ENCODE results near the gene ANKH.
"Not testable (repeated sequence)": the region's sequence is repeated elsewhere in the genome, so short reads cannot be mapped to it uniquely, and the experiment has no call there.

Gene ANKH

DNA sequence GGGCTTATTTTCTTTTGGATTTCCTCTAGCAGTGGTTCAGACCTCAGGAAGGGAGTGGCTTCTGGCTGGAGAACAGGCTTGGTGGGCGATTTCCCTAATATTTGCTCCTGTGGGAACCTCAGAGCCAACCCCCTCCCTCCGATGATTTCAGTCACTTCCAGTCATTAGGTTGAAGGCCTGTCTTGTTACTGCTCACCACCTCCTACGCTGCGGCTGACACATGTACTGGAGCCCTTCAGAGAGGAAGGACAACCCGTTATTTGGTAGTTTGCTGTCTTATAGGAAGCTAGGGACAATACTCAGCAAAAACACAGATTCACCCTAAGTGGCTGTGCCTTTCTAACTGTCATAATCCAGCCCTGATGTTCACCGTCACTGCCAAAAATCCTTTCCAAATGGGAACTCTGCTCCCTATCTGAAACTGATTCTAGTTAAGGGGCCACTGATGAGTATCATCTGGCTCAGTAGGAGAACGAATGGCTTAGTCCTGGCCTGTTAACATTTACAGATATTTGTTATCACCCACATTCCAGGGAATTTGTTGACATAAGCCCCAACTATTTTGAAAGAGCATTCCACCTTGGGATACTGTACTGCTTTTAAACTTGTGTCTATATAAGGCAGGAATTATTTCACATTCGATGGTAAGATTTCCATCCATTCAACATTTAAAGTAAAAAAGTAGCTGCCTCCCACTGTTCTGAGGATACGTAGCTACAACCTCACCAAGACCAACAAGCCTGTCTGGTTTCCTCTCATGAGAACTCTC, 29.3 kb upstream of the ANKH start:
- Histone ChIP-seq H3K4me1 (ENCODE audit: insufficient read depth, low read length) (no peaks in the 10 kb centered on the region; the same call in 1 of the 2 replicates), H3K9me3 (ENCODE audit: control insufficient read depth, insufficient read depth, low read length) (no peaks in the 10 kb centered on the region), H3K9ac (ENCODE audit: low read depth, low read length) (no peak overlapping the region), H3K36me3 (ENCODE audit: insufficient read depth, low read length) (no peaks in the 10 kb centered on the region)

DNA sequence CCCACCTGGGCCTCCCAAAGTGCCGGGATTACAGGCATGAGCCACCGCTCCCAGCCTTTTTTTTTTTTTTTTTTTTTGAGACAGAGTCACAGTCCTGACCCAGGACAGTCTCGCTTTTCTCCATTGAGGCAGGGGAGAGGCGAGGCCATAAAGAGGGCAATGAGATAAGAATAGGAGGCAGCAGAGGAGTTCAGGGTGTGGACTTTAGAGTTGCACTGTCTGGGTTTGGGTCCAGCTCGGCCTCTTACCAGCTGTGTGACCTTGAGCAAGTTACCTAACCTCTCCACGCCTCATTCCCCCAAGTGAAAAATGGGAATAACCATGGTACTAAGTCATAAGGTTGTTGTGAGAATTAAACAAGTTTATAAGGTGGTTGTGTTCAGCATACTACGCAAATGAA, 24.6 kb upstream of the ANKH start:
- no peaks in the 10 kb centered on the region for H3K36me3 ChIP-seq (ENCODE audit: insufficient read depth, low read length)
- no peak overlapping the region for H3K9ac ChIP-seq (ENCODE audit: low read depth, low read length)
- no peaks in the 10 kb centered on the region; the same call in 1 of the 2 replicates for H3K4me1 ChIP-seq (ENCODE audit: insufficient read depth, low read length)
- H3K9me3 ChIP-seq (ENCODE audit: control insufficient read depth, insufficient read depth, low read length): no peaks in the 10 kb centered on the region

DNA sequence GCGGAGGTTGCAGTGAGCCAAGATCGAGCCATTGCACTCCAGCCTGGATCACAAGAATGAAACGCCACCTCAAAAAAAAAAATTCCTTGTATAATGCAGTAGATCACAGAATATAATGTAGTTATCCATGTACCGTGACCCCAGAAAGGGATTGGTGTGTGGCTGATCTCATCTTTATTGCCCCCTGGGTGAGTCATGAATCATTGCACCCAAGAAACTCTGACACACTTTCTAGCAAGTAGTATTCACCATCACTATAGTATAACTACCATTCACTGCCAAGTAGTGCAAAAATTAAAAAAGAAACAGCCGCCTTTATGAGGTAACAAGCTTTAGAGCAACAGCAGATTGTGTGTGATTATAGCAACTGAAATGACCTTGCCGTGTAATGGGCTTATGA, 23.7 kb upstream of the ANKH start:
- Histone ChIP-seq H3K9ac (ENCODE audit: low read depth, low read length) (no peak overlapping the region), H3K36me3 (ENCODE audit: insufficient read depth, low read length) (no peaks in the 10 kb centered on the region), H3K9me3 (ENCODE audit: control insufficient read depth, insufficient read depth, low read length) (no peaks in the 10 kb centered on the region), H3K4me1 (ENCODE audit: insufficient read depth, low read length) (no peaks in the 10 kb centered on the region)

DNA sequence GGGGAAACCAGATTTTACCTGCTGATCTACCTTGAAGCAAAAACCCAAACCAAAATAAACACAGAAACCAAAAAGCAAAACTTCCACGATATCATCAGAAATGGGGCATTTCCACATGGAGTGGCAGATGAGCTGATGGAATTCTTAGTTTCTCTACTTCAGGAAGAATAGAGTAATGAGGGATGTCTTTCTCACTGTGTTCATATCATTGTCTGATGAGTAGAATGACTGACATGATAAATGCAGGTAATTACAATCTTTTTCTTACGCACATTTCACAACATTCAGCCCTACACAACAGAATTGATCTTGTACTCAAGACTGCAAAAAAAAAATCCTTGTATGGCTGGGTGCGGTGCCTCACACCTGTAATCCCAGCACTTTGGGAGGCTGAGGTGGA, 23.2 kb upstream of the ANKH start:
- H3K9ac ChIP-seq (ENCODE audit: low read depth, low read length): no peak overlapping the region
- no peaks in the 10 kb centered on the region for H3K36me3 ChIP-seq (ENCODE audit: insufficient read depth, low read length)
- H3K4me1 ChIP-seq (ENCODE audit: insufficient read depth, low read length): no peaks in the 10 kb centered on the region
- no peaks in the 10 kb centered on the region for H3K9me3 ChIP-seq (ENCODE audit: control insufficient read depth, insufficient read depth, low read length)

DNA sequence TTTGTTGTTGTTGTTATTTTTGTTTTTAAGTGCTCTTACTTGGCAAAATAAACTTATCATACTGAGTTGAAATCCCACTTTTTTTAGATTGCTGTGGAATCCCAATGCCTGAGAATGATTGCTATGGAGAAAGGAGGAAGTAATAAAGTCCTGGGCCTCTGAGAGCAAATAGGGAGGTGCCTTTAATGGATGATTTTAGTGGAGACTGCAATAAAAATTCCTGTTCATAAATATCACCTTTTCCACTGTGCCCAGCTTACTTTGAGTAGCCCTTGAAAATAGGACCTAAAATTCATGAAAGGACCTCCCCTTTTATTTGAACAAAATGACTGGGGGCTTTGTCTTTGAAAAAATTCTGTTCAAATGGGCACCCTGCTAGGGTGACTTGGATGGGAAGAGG, 21.8 kb upstream of the ANKH start:
- no peaks in the 10 kb centered on the region for H3K9me3 ChIP-seq (ENCODE audit: control insufficient read depth, insufficient read depth, low read length)
- no peaks in the 10 kb centered on the region for H3K36me3 ChIP-seq (ENCODE audit: insufficient read depth, low read length)
- H3K9ac ChIP-seq (ENCODE audit: low read depth, low read length): no peak overlapping the region
- H3K4me1 ChIP-seq (ENCODE audit: insufficient read depth, low read length): no peaks in the 10 kb centered on the region

DNA sequence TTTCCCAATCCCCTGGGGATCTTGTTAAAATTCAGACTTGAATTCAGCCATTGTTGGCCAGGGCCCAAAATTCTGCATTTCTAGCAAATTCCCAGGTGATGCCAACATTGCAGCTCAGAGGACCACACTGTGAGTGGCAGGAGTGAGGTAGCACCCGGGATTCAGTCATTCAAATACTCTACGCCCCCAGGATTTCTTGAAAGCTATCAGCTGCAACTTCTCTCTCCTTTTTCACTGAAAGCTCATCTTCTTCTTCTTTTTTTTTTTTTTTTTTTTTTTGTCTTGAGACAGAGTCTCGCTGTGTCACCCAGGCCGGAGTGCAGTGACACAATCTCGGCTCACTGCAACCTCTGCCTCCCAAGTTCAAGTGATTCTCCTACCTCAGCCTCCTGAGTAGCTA, 19.3 kb upstream of the ANKH start:
- H3K36me3 ChIP-seq (ENCODE audit: insufficient read depth, low read length): no peaks in the 10 kb centered on the region
- no peak overlapping the region for H3K9ac ChIP-seq (ENCODE audit: low read depth, low read length)
- H3K4me1 ChIP-seq (ENCODE audit: insufficient read depth, low read length): no peaks in the 10 kb centered on the region
- H3K9me3 ChIP-seq (ENCODE audit: control insufficient read depth, insufficient read depth, low read length): no peaks in the 10 kb centered on the region

DNA sequence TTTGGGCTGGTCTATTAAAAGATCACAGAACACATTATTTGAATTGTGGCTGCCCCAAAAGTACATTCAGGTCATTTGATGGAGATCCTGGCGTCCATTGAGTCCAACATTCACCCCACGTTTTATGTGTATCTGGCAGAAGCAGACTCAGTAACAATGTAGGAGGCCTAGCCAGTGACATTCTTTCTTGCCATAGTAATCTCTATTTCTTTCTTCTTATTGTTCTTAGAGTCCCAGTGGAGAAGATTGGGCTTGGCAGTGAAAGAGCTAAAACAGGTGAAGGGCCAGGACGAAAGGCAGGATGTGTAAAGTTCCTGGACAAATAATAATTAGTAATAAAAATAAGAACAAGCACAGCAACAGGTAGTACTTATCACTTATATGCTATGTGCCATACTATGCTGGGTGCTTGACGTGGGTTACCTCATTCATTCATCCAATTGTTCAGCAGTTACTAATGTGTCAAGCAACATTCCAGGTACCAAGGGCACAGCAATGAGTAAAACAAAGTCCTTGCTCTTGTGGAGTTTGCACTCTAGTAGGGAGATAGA, 12.6 kb upstream of the ANKH start:
- H3K9me3 ChIP-seq (ENCODE audit: control insufficient read depth, insufficient read depth, low read length): no peaks in the 10 kb centered on the region
- H3K4me1 ChIP-seq (ENCODE audit: insufficient read depth, low read length): no peaks in the 10 kb centered on the region
- no peaks in the 10 kb centered on the region for H3K36me3 ChIP-seq (ENCODE audit: insufficient read depth, low read length)
- no peak overlapping the region for H3K9ac ChIP-seq (ENCODE audit: low read depth, low read length)

DNA sequence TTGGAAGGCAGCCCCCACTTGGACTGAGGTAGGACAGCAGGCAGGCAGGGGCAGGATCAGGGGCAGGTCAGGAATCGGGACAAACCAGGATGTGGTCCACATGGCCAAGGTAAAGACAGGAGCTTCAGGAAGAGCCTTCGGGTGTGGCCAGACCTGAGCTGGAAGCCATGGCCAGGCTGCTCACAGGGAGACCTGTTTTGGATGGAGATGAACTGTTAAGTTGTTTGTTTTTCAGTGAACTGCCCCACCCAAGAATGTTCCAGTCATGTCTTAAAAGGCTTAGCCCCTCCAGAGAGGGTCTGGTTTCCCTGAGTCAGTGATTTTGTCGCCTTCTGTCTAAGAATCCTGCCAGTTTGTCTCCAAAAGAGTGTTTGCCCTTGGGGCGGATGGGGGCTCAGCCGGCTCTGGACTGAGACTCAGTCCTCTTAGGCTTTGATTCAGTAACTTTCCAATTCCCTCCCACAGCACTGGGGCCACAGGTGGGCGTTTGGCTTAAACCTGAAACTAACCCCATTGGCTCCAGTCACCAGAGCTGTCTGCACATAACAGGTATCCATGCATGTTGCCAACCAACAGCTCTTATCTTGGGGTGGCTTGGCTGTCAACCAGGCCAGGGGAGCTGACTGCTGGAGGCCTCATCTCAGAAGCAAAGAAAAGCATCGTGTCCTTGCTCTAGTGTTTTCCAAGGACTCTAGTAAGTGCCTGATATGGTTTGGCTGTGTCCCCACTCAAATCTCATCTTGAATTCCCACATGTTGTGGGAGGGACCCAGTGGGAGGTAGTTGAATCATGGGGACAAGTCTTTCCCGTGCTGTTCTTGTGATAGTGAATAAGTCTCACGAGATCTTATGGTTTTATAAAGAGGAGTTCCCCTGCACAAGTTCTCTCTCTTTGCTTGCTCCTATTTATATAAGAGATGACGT, 11.3 kb upstream of the ANKH start:
- no peaks in the 10 kb centered on the region for H3K36me3 ChIP-seq (ENCODE audit: insufficient read depth, low read length)
- no peaks in the 10 kb centered on the region for H3K4me1 ChIP-seq (ENCODE audit: insufficient read depth, low read length)
- no peak overlapping the region for H3K9ac ChIP-seq (ENCODE audit: low read depth, low read length)
- H3K9me3 ChIP-seq (ENCODE audit: control insufficient read depth, insufficient read depth, low read length): no peaks in the 10 kb centered on the region

DNA sequence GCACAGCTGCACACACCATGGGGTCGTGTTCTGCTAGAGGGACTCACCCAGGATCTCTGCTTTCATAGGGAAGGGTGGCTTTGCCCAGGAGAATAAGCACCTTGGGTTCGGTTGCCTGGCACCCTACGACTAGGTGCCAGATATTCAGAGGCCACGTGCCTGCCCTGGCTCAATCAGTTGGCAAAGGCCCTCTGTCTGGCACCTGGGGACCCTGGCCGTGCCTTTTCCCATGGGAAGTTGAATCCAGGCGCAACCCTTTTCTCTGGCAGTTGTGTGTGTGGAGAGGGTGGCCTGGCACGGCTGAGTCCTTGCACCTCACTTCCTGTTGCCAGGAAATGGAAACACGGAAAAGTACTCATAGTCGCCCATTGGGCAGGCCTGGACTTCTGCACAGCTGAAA, 10.2 kb upstream of the ANKH start:
- no peaks in the 10 kb centered on the region for H3K9me3 ChIP-seq (ENCODE audit: control insufficient read depth, insufficient read depth, low read length)
- no peak overlapping the region for H3K9ac ChIP-seq (ENCODE audit: low read depth, low read length)
- no peaks in the 10 kb centered on the region for H3K36me3 ChIP-seq (ENCODE audit: insufficient read depth, low read length)
- H3K4me1 ChIP-seq (ENCODE audit: insufficient read depth, low read length): no peaks in the 10 kb centered on the region

DNA sequence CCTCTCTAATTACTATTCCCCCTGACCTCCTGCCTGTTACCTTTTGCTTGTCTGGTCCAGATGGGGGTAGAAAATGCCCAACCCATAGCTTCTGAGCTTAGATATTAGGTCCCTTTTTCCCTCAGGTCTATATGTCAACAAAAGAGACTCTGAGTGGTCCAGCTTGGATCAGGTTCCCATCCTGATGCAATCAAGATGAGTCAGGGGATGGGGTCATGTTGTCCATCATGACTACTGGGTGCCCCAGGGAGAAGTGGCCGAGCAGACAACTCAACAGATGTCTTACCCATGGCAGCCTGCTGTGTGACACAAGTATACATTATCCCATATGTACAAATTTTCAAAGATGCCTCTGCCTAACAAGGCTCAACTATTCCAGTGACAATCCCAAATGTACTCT, 9.1 kb upstream of the ANKH start:
- H3K9me3 ChIP-seq (ENCODE audit: control insufficient read depth, insufficient read depth, low read length): no peaks in the 10 kb centered on the region
- H3K36me3 ChIP-seq (ENCODE audit: insufficient read depth, low read length): no peaks in the 10 kb centered on the region
- no peak overlapping the region for H3K9ac ChIP-seq (ENCODE audit: low read depth, low read length)
- no peaks in the 10 kb centered on the region for H3K4me1 ChIP-seq (ENCODE audit: insufficient read depth, low read length)

DNA sequence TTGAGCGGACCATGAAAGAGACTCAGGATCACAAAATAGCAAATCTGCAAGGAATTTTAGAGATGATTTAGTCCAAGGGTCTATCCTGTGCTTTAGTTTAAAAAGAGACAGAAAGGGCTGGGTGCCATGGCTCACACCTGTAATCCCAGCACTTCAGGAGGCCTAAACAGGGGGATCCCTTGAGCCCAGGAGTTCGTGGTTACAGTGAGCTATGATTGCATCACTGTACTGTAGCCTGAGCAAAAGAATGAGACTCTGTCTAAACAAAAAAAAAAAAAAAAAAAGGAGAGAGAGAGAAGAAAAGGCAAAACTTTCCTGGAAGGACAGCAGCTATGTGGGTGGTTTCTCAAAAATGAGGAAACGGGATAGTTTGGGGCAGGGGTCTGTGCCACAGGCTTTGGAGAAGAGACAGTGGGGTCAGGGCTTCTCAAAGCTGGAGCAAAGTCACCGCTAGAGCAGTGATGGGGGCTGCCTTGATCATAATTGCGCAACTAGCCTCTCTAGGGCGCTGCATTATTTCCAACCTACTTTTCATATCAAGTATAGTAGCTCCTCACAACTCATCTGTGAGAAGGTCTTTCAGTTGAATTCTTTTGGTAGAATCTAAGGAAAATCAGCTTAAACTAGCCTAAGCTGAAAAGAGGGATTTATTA, 8.5 kb upstream of the ANKH start:
- H3K9ac ChIP-seq (ENCODE audit: low read depth, low read length): no peak overlapping the region
- H3K36me3 ChIP-seq (ENCODE audit: insufficient read depth, low read length): no peaks in the 10 kb centered on the region
- H3K4me1 ChIP-seq (ENCODE audit: insufficient read depth, low read length): no peaks in the 10 kb centered on the region
- no peaks in the 10 kb centered on the region for H3K9me3 ChIP-seq (ENCODE audit: control insufficient read depth, insufficient read depth, low read length)

DNA sequence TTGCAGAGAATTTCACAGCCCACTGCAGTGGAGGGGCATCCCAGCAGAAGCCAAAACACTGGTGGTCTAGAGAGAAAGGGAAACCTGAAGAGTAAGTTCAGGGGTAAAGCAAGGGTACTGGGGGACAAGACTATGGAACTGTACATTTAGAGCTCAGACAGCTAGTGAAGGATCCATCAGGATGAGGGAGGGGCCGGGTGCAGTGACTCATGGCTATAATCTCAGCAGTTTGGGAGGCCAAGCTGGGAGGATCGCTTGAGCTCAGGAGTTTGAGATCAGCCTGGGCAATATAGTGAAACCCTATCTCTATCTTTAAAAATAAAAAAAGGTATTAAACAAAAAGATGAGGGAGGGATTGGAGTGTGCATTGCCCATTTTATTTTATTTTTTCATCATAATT, 7.8 kb upstream of the ANKH start:
- Histone ChIP-seq H3K36me3 (ENCODE audit: insufficient read depth, low read length) (no peaks in the 10 kb centered on the region), H3K9me3 (ENCODE audit: control insufficient read depth, insufficient read depth, low read length) (no peaks in the 10 kb centered on the region), H3K4me1 (ENCODE audit: insufficient read depth, low read length) (no peaks in the 10 kb centered on the region), H3K9ac (ENCODE audit: low read depth, low read length) (no peak overlapping the region)

DNA sequence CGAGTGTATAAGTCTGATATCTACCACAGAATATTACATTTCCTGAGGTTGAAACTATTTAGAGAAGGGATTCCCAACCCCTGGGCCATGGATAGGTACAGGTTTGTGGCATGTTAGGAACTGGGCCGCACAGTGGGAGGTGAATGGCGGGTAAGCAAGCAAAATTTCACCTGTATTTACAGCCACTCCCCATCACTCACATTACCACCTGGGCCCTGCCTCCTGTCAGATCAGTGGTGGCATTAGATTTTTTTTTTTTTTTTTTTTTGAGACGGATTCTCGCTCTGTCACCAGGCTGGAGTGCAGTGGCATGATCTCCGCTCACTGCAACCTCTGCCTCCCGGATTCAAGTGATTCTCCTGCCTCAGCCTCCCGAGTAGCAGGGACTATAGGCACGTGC, 6.6 kb upstream of the ANKH start:
- H3K9me3 ChIP-seq (ENCODE audit: control insufficient read depth, insufficient read depth, low read length); H3K36me3 ChIP-seq (ENCODE audit: insufficient read depth, low read length); H3K4me1 ChIP-seq (ENCODE audit: insufficient read depth, low read length); H3K9ac ChIP-seq (ENCODE audit: low read depth, low read length): not testable (repeated sequence)

DNA sequence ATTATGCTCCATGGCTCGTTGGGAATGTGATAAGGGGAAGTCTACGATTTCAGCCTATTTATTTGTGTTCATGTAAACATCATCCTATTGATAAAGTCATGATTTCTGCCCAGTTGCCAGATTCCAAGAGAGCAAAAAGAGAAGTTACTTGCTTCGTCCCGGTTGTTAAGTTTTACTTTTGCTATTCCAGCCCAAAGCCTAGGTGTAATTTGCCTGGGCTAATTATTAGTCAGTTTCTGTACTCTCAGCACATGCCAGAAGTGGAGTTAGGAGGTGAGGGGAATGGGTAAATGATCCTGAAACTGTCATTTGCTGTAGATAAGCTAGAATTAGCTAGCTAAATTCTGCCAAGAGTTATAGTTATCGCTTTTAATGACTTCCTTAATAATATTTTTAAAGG, 4.5 kb upstream of the ANKH start:
- Histone ChIP-seq H3K9ac (ENCODE audit: low read depth, low read length) (no peak overlapping the region), H3K9me3 (ENCODE audit: control insufficient read depth, insufficient read depth, low read length) (no peaks in the 10 kb centered on the region), H3K4me1 (ENCODE audit: insufficient read depth, low read length) (no peaks in the 10 kb centered on the region), H3K36me3 (ENCODE audit: insufficient read depth, low read length) (no peaks in the 10 kb centered on the region)
